ENCODE results near the gene METTL23.
A peak's percentile ranks its signal among the peaks of the same experiment; 100 is the strongest.
"Not testable (repeated sequence)": the region's sequence is repeated elsewhere in the genome, so short reads cannot be mapped to it uniquely, and the experiment has no call there.

METTL23 gene

DNA sequence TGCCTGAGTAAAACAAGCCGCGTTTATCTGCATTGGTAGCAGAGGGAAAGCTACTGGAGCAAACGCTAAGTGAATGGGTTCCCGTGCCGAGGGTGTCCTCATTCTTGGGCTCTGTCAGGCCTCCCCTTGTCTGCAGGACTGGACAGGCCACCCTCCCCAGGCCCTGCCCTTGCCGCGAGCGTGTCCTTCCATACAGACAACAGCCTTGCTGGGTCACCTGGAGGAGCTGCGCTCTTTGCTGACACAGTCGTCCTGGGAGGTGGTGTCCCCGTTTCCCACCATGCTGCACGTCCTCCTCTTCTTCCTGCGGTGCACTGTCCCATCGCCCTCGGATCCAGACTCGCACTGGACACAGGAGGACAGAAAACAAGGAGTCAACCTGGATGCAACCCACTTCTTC, 8.1 kb upstream of the METTL23 start:
- Histone ChIP-seq H3K36me3 (ENCODE audit: control insufficient read depth, insufficient read depth, low read length) (peaks cover 78% of the 10 kb centered on the region), H3K27ac (ENCODE audit: low read depth, low read length) (no peak overlapping the region), H3K9me3 (ENCODE audit: control insufficient read depth, insufficient read depth, low read depth, low read length) (no peaks in the 10 kb centered on the region), H3K4me3 (ENCODE audit: low read depth, low read length) (no peak overlapping the region), H3K4me1 (ENCODE audit: control insufficient read depth, insufficient read depth, low read length) (no peaks in the 10 kb centered on the region), H3K9ac (ENCODE audit: low read length) (no peak overlapping the region), H3K27me3 (ENCODE audit: control insufficient read depth, insufficient read depth, low read length) (no peaks in the 10 kb centered on the region)

DNA sequence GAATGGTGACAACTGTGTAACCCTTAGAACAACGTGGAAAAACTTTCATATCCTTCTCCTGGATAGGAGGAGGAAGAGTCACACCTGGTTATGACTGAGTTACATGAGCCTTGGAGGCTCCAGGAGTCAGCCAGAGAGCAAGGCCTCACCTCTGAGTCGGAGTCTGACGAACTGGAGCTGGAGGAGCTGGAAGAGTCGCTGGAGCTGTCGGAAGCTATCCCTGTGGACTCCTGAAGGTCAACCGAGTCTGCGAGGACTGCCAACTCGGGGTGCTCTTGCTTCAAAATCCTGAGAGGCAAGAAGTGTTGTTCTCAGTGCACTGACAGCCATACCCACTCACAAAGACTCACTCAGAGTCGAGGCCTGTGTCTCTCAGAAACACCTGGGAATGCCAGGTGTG, 6.4 kb upstream of the METTL23 start:
- Histone ChIP-seq H3K4me3 (ENCODE audit: low read depth, low read length) (no peak overlapping the region), H3K27me3 (ENCODE audit: control insufficient read depth, insufficient read depth, low read length) (no peaks in the 10 kb centered on the region), H3K9ac (ENCODE audit: low read length) (no peak overlapping the region), H3K27ac (ENCODE audit: low read depth, low read length) (no peak overlapping the region), H3K36me3 (ENCODE audit: control insufficient read depth, insufficient read depth, low read length) (peaks cover 86% of the 10 kb centered on the region), H3K9me3 (ENCODE audit: control insufficient read depth, insufficient read depth, low read depth, low read length) (no peaks in the 10 kb centered on the region), H3K4me1 (ENCODE audit: control insufficient read depth, insufficient read depth, low read length) (no peaks in the 10 kb centered on the region)

GRCh38 chr17:76720941-76721340, 5.7 kb upstream of the METTL23 start:
- H3K4me1 ChIP-seq (ENCODE audit: control insufficient read depth, insufficient read depth, low read length) = peaks cover 4% of the 10 kb centered on the region
- no peaks in the 10 kb centered on the region for H3K27me3 ChIP-seq (ENCODE audit: control insufficient read depth, insufficient read depth, low read length)
- H3K27ac ChIP-seq (ENCODE audit: low read depth, low read length) = no peak overlapping the region
- no peak overlapping the region for H3K9ac ChIP-seq (ENCODE audit: low read length)
- H3K36me3 ChIP-seq (ENCODE audit: control insufficient read depth, insufficient read depth, low read length) = peaks cover 78% of the 10 kb centered on the region
- H3K9me3 ChIP-seq (ENCODE audit: control insufficient read depth, insufficient read depth, low read depth, low read length) = no peaks in the 10 kb centered on the region
- H3K4me3 ChIP-seq (ENCODE audit: low read depth, low read length) = no peak overlapping the region

DNA sequence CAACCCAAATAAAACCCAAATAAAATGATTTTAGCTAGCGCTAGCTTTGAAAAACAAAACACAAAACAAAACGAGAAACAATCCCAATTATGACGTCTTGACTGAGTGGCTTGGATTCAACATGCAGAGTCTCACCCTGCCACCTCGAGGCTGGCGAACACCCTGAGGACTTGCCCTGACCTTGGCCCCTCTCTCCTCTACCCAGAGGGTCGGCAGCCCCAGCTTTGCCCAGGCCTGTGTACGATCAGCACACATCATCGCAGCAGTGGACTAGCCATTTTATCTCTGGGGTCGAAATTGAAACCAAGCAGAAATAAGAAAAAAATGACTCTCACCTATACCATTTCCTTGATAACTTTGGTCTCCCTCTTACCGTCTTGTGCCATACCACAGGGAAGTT, 5.2 kb upstream of the METTL23 start:
- H3K36me3 ChIP-seq (ENCODE audit: control insufficient read depth, insufficient read depth, low read length) = peaks cover 73% of the 10 kb centered on the region
- H3K4me3 ChIP-seq (ENCODE audit: low read depth, low read length) = no peak overlapping the region
- H3K27me3 ChIP-seq (ENCODE audit: control insufficient read depth, insufficient read depth, low read length) = no peaks in the 10 kb centered on the region
- H3K9me3 ChIP-seq (ENCODE audit: control insufficient read depth, insufficient read depth, low read depth, low read length) = no peaks in the 10 kb centered on the region
- peaks cover 4% of the 10 kb centered on the region for H3K4me1 ChIP-seq (ENCODE audit: control insufficient read depth, insufficient read depth, low read length)
- H3K9ac ChIP-seq (ENCODE audit: low read length) = no peak overlapping the region
- no peak overlapping the region for H3K27ac ChIP-seq (ENCODE audit: low read depth, low read length)

GRCh38 chr17:76722279-76722678, 4.4 kb upstream of the METTL23 start:
- peaks cover 4% of the 10 kb centered on the region for H3K4me1 ChIP-seq (ENCODE audit: control insufficient read depth, insufficient read depth, low read length)
- no peak overlapping the region for H3K27ac ChIP-seq (ENCODE audit: low read depth, low read length)
- H3K4me3 ChIP-seq (ENCODE audit: low read depth, low read length) = no peak overlapping the region
- H3K9ac ChIP-seq (ENCODE audit: low read length) = no peak overlapping the region
- H3K36me3 ChIP-seq (ENCODE audit: control insufficient read depth, insufficient read depth, low read length) = peaks cover 65% of the 10 kb centered on the region
- H3K27me3 ChIP-seq (ENCODE audit: control insufficient read depth, insufficient read depth, low read length) = no peaks in the 10 kb centered on the region
- no peaks in the 10 kb centered on the region for H3K9me3 ChIP-seq (ENCODE audit: control insufficient read depth, insufficient read depth, low read depth, low read length)

DNA sequence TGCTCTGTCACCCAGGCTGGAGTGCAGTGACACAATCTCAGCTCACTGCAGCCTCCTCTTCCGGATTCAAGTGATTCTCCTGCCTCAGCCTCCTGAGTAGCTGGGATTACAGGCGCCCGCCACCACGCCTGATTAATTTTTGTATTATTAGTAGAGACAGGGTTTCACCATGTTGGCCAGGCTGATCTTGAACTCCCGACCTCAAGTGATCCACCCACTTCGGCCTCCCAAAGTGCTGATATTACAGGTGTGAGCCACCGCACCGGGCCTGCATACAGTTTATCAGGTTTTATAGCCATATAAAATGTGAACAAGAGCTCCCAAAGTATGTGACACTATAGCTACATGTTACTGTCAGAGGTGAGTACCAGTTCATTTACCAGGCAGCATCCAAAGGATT, 3.7 kb upstream of the METTL23 start:
- H3K27me3 ChIP-seq (ENCODE audit: control insufficient read depth, insufficient read depth, low read length); H3K9ac ChIP-seq (ENCODE audit: low read length); H3K27ac ChIP-seq (ENCODE audit: low read depth, low read length); H3K9me3 ChIP-seq (ENCODE audit: control insufficient read depth, insufficient read depth, low read depth, low read length); H3K4me3 ChIP-seq (ENCODE audit: low read depth, low read length): not testable (repeated sequence)
- H3K4me1 ChIP-seq (ENCODE audit: control insufficient read depth, insufficient read depth, low read length) = peaks cover 11% of the 10 kb centered on the region
- H3K36me3 ChIP-seq (ENCODE audit: control insufficient read depth, insufficient read depth, low read length) = peaks cover 61% of the 10 kb centered on the region

DNA sequence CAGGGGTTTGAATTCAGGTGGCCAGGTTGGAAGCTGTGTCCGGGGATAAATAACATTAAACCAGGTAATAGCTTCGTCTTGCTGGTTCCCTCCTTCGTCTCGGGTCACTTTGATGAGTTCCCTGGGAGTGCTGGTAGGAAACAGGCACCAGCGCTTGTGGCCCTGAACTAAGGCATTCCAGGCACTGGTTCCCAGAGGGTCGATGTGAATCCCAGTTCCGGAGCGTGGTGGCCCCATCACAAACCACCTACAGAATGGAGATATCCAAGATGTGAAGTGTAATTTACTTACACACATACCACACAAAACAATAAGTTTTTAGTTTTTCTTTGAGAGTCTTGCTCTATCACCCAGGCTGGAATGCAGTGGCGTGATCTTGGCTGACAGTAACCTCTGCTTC, 2.8 kb upstream of the METTL23 start:
- no peak overlapping the region for H3K27ac ChIP-seq (ENCODE audit: low read depth, low read length)
- peaks cover 53% of the 10 kb centered on the region for H3K36me3 ChIP-seq (ENCODE audit: control insufficient read depth, insufficient read depth, low read length)
- H3K4me1 ChIP-seq (ENCODE audit: control insufficient read depth, insufficient read depth, low read length) = peaks cover 11% of the 10 kb centered on the region
- H3K9ac ChIP-seq (ENCODE audit: low read length) = no peak overlapping the region
- H3K27me3 ChIP-seq (ENCODE audit: control insufficient read depth, insufficient read depth, low read length) = no peaks in the 10 kb centered on the region
- no peaks in the 10 kb centered on the region for H3K9me3 ChIP-seq (ENCODE audit: control insufficient read depth, insufficient read depth, low read depth, low read length)
- H3K4me3 ChIP-seq (ENCODE audit: low read depth, low read length) = no peak overlapping the region

GRCh38 chr17:76725580-76726230, 934 bp upstream of the METTL23 start:
- H3K9ac ChIP-seq (ENCODE audit: low read length) = peak overlapping the region; percentile 86
- peaks cover 46% of the 10 kb centered on the region for H3K36me3 ChIP-seq (ENCODE audit: control insufficient read depth, insufficient read depth, low read length)
- peak overlapping the region; percentile 96 for H3K4me3 ChIP-seq (ENCODE audit: low read depth, low read length)
- no peaks in the 10 kb centered on the region for H3K9me3 ChIP-seq (ENCODE audit: control insufficient read depth, insufficient read depth, low read depth, low read length)
- no peaks in the 10 kb centered on the region for H3K27me3 ChIP-seq (ENCODE audit: control insufficient read depth, insufficient read depth, low read length)
- H3K27ac ChIP-seq (ENCODE audit: low read depth, low read length) = peak overlapping the region; percentile 80
- H3K4me1 ChIP-seq (ENCODE audit: control insufficient read depth, insufficient read depth, low read length) = peaks cover 11% of the 10 kb centered on the region

DNA sequence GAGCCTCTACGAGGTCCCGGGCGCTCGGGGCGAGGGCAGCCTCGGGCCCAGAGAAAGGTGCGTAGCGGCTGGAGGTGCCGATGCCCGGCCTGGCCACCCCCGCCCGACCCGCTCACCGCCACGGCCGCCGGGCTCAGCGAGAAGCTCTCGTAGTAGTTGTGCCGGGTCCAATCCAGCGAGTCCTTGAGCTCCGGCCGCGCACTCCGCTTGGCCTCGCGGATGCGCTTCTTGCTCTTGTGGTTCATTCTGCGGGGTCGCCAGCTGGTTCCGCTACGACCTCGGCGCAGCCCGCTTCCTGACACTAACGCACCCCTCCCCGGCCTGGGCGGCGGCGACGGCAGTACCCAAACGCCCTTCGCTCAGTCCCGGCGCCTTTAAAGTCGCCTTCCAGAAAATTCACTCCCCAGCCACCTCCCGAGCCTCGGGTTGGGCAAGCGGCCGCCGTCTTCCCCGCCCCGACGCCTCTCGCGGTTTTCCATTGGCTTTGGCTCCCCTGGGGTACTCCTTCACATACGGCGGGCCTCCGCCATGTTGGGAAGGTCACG, 336 bp upstream of the METTL23 start, which contains the start of gene JMJD6:
Gene JMJD6, minus strand, starts transcription at position 376 of the 545 bp plus-strand sequence. Its CDS starts 131 bp downstream, at position 245.
- peak within 1 kb of the TSS; percentile 90 for H3K9ac ChIP-seq (ENCODE audit: low read length)
- peak within 1 kb of the TSS; percentile 96 for H3K4me3 ChIP-seq (ENCODE audit: low read depth, low read length)
- H3K27me3 ChIP-seq (ENCODE audit: control insufficient read depth, insufficient read depth, low read length) = no peaks in the 10 kb centered on the region
- peak within 1 kb of the TSS; percentile 99 for H3K27ac ChIP-seq (ENCODE audit: low read depth, low read length)
- H3K36me3 ChIP-seq (ENCODE audit: control insufficient read depth, insufficient read depth, low read length) = peaks cover 43% of the 10 kb centered on the region
- H3K4me1 ChIP-seq (ENCODE audit: control insufficient read depth, insufficient read depth, low read length) = peaks cover 11% of the 10 kb centered on the region
- no peaks in the 10 kb centered on the region for H3K9me3 ChIP-seq (ENCODE audit: control insufficient read depth, insufficient read depth, low read depth, low read length)

GRCh38 chr17:76727745-76728456, 1.3 kb downstream of the METTL23 start:
- Histone ChIP-seq H3K4me3 (ENCODE audit: low read depth, low read length) (peak overlapping the region; percentile 96), H3K27ac (ENCODE audit: low read depth, low read length) (no peak overlapping the region), H3K36me3 (ENCODE audit: control insufficient read depth, insufficient read depth, low read length) (peaks cover 44% of the 10 kb centered on the region), H3K9ac (ENCODE audit: low read length) (peak overlapping the region; percentile 90), H3K9me3 (ENCODE audit: control insufficient read depth, insufficient read depth, low read depth, low read length) (no peaks in the 10 kb centered on the region), H3K4me1 (ENCODE audit: control insufficient read depth, insufficient read depth, low read length) (peaks cover 11% of the 10 kb centered on the region), H3K27me3 (ENCODE audit: control insufficient read depth, insufficient read depth, low read length) (no peaks in the 10 kb centered on the region)
